IMR-90 (cell line): ENCODE data around the gene IFIH1.

ENCODE experiments used
- CEBPB ChIP-seq: IDR thresholded peaks from 2 replicates; pipeline ENCODE4 v1.6.1; 2012; ENCODE audit warnings: low read depth, low read length, improper control_type of control experiment
- NFE2L2 ChIP-seq: fragments of 150-350 bp; IDR thresholded peaks from 2 replicates; pipeline ENCODE4 v1.6.1; 2016; ENCODE audit warnings: low read depth, mild to moderate bottlenecking, low read length
- POLR2A ChIP-seq: IDR thresholded peaks from 2 replicates; pipeline ENCODE4 v1.6.1; 2012; ENCODE audit warnings: mild to moderate bottlenecking, low read depth, low read length
- RAD21 ChIP-seq: IDR thresholded peaks from 2 replicates; pipeline ENCODE4 v1.6.1; 2012; ENCODE audit warnings: low read length, improper control_type of control experiment
- RCOR1 ChIP-seq: IDR thresholded peaks from 2 replicates; pipeline ENCODE4 v1.6.1; 2012; ENCODE audit warnings: mild to moderate bottlenecking, low read length, improper control_type of control experiment; ENCODE audit not compliant: insufficient replicate concordance
- RFX5 ChIP-seq: IDR thresholded peaks from 2 replicates; pipeline ENCODE4 v1.8.0; 2012; ENCODE audit warnings: low read depth, mild to moderate bottlenecking, low read length, moderate library complexity
- SMC3 ChIP-seq: fragments of 150-350 bp; IDR thresholded peaks from 2 replicates; pipeline ENCODE4 v1.6.1; 2016; ENCODE audit warnings: low read depth, mild to moderate bottlenecking, antibody characterized with exemption, low read length, moderate library complexity
- TF ChIP-seq, protein P1 (sequence below): conservative IDR thresholded peaks from 2 replicates; pipeline ENCODE4 v1.5.1; 2012; ENCODE audit warnings: mild to moderate bottlenecking, low read depth, low read length, improper control_type of control experiment
- TF ChIP-seq, protein P2 (sequence below): fragments of 150-350 bp; IDR thresholded peaks from 2 replicates; pipeline ENCODE4 v1.6.1; 2017; ENCODE audit warnings: mild to moderate bottlenecking, antibody characterized with exemption, low read length, low read depth

GRCh38 chr2:162317058-162317742 lies 1.3 kb downstream of the IFIH1 start:
- TF ChIP-seq SMC3, result no peak
- TF ChIP-seq, protein P1, sequence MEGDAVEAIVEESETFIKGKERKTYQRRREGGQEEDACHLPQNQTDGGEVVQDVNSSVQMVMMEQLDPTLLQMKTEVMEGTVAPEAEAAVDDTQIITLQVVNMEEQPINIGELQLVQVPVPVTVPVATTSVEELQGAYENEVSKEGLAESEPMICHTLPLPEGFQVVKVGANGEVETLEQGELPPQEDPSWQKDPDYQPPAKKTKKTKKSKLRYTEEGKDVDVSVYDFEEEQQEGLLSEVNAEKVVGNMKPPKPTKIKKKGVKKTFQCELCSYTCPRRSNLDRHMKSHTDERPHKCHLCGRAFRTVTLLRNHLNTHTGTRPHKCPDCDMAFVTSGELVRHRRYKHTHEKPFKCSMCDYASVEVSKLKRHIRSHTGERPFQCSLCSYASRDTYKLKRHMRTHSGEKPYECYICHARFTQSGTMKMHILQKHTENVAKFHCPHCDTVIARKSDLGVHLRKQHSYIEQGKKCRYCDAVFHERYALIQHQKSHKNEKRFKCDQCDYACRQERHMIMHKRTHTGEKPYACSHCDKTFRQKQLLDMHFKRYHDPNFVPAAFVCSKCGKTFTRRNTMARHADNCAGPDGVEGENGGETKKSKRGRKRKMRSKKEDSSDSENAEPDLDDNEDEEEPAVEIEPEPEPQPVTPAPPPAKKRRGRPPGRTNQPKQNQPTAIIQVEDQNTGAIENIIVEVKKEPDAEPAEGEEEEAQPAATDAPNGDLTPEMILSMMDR, result no peak
- TF ChIP-seq RAD21, result no peak
- no peak for TF ChIP-seq POLR2A
- TF ChIP-seq RCOR1, result no peak
- TF ChIP-seq, protein P2, sequence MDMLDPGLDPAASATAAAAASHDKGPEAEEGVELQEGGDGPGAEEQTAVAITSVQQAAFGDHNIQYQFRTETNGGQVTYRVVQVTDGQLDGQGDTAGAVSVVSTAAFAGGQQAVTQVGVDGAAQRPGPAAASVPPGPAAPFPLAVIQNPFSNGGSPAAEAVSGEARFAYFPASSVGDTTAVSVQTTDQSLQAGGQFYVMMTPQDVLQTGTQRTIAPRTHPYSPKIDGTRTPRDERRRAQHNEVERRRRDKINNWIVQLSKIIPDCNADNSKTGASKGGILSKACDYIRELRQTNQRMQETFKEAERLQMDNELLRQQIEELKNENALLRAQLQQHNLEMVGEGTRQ, result no peak
- TF ChIP-seq RFX5, result no peak
- no peak for TF ChIP-seq CEBPB
- TF ChIP-seq NFE2L2, result no peak
